Hepatocyte (in vitro differentiated cells): ENCODE data around the gene ACVR1. TPM values are rescaled to one million over a fixed set of nuclear protein-coding genes. Genes with fewer than 3 reads are reported as not detected.

ENCODE experiments used
- DNase-seq: peaks from one replicate; pipeline ENCODE4 v3.0.0-alpha.2; 2016; ENCODE audit warnings: low spot score
- H2AFZ ChIP-seq: fragments of 200-600 bp; sonication (generic); 2 replicates; pipeline ENCODE4 v1.6.0; 2016; ENCODE audit warnings: antibody characterized with exemption, mild to moderate bottlenecking
- H3K27ac ChIP-seq: fragments of 200-600 bp; sonication (generic); 2 replicates; pipeline ENCODE4 v1.5.1; 2016; ENCODE audit warnings: mild to moderate bottlenecking
- H3K27me3 ChIP-seq: fragments of 200-600 bp; sonication (generic); 2 replicates; pipeline ENCODE4 v1.6.1; 2016
- H3K36me3 ChIP-seq: fragments of 200-600 bp; sonication (generic); replicated peaks from 2 replicates; pipeline ENCODE4 v1.5.1; 2016; ENCODE audit warnings: low read depth; ENCODE audit not compliant: insufficient read depth
- H3K4me1 ChIP-seq: fragments of 200-600 bp; sonication (generic); 2 replicates; pipeline ENCODE4 v1.5.1; 2016; ENCODE audit warnings: mild to moderate bottlenecking, moderate library complexity; ENCODE audit not compliant: insufficient read depth
- H3K4me2 ChIP-seq: fragments of 200-600 bp; sonication (generic); 2 replicates; pipeline ENCODE4 v1.6.0; 2016
- H3K4me3 ChIP-seq: fragments of 200-600 bp; sonication (generic); 2 replicates; pipeline ENCODE4 v1.5.1; 2016; ENCODE audit warnings: mild to moderate bottlenecking
- H3K79me2 ChIP-seq: fragments of 200-600 bp; sonication (generic); 2 replicates; pipeline ENCODE4 v1.6.0; 2017; ENCODE audit warnings: mild to moderate bottlenecking
- H3K9me2 ChIP-seq: fragments of 200-600 bp; sonication (generic); replicated peaks from 2 replicates; pipeline ENCODE4 v1.6.0; 2017; ENCODE audit warnings: mild to moderate bottlenecking; ENCODE audit not compliant: insufficient read depth
- H3K9me3 ChIP-seq: fragments of 200-600 bp; sonication (generic); 2 replicates; pipeline ENCODE4 v1.5.1; 2016; ENCODE audit warnings: low read depth, mild to moderate bottlenecking
- H4K20me1 ChIP-seq: fragments of 200-600 bp; sonication (generic); 2 replicates; pipeline ENCODE4 v1.6.0; 2016; ENCODE audit warnings: mild to moderate bottlenecking; ENCODE audit not compliant: insufficient read depth, poor library complexity, severe bottlenecking
- CTCF ChIP-seq: fragments of 200-600 bp; sonication (generic); IDR thresholded peaks from 2 replicates; pipeline ENCODE4 v1.5.1; 2016; ENCODE audit warnings: antibody characterized with exemption, mild to moderate bottlenecking; ENCODE audit not compliant: poor library complexity
- EZH2 ChIP-seq: fragments of 200-600 bp; sonication (generic); IDR thresholded peaks from 2 replicates; pipeline ENCODE4 v1.6.1; 2016; ENCODE audit warnings: antibody characterized with exemption, mild to moderate bottlenecking, borderline replicate concordance
- EZH2phosphoT487 ChIP-seq: fragments of 200-600 bp; sonication (generic); IDR thresholded peaks from one replicate; pipeline ENCODE4 v1.6.1; 2018; ENCODE audit warnings: antibody characterized with exemption, mild to moderate bottlenecking, low read depth, moderate library complexity; ENCODE audit not compliant: unreplicated experiment, severe bottlenecking
- WGBS: methylation state at CpG from one replicate; pipeline ENCODE4 v1.1.6; 2016; ENCODE audit warnings: low lambda C conversion rate; ENCODE audit errors: missing lambda C conversion rate; 5-methylcytosine and 5-hydroxymethylcytosine counted together
- polyA plus RNA-seq: library from polyadenylated mRNA; unstranded; fragments of >200 nt; fragmentation: Nextera tagmentation; extraction: Ambion mirVana; gene quantifications from 2 replicates; pipeline ENCODE4 v1.2.1, GENCODE V29; 2016
- total RNA-seq: library from RNA; depleted of rRNA; stranded (reverse); fragments of >200 nt; gene quantifications from 2 replicates; pipeline ENCODE4 v1.2.3, GENCODE V29; 2014

ACVR1 gene
- total and polyA plus RNA-seq, 2 experiments from 2014 or later: 19.6 to 20.1 TPM

- no peaks in the 10 kb centered on the region for H4K20me1 ChIP-seq
- WGBS: 76% methylated on average over 4 of the region's 4 CpGs
- no peak overlapping the region for H3K4me2 ChIP-seq
Observed at GRCh38 chr2:157903151-157903550, 27.0 kb upstream of the ACVR1 start.

GRCh38 chr2:157902692-157903091 is 26.6 kb upstream of the ACVR1 start:
- Histone ChIP-seq H3K9me2 (no peaks in the 10 kb centered on the region), H3K79me2 (no peaks in the 10 kb centered on the region), H2AFZ (no peak overlapping the region), H3K27me3 (no peaks in the 10 kb centered on the region), H3K4me2 (no peak overlapping the region), H3K27ac (no peak overlapping the region), H3K4me3 (no peak overlapping the region), H4K20me1 (no peaks in the 10 kb centered on the region), H3K9me3 (no peaks in the 10 kb centered on the region), H3K4me1 (no peaks in the 10 kb centered on the region), H3K36me3 (no peaks in the 10 kb centered on the region)
- no peak for DNase-seq
- TF ChIP-seq EZH2phosphoT487 (no peak), EZH2 (no peak), CTCF (no peak)
- WGBS: 100% methylated on average over 1 of the region's 1 CpG

More at GRCh38 chr2:157903151-157903550, 27.0 kb upstream of the ACVR1 start:
- H3K36me3 ChIP-seq: no peaks in the 10 kb centered on the region
- no peak overlapping the region for H3K27ac ChIP-seq
- no peaks in the 10 kb centered on the region for H3K9me2 ChIP-seq
- H3K4me1 ChIP-seq: no peaks in the 10 kb centered on the region
- H2AFZ ChIP-seq: no peak overlapping the region
- no peak for DNase-seq
- no peaks in the 10 kb centered on the region for H3K27me3 ChIP-seq
- H3K79me2 ChIP-seq: no peaks in the 10 kb centered on the region
- no peak overlapping the region for H3K4me3 ChIP-seq
- TF ChIP-seq EZH2phosphoT487 (no peak), EZH2 (no peak), CTCF (no peak)
- no peaks in the 10 kb centered on the region for H3K9me3 ChIP-seq

GRCh38 chr2:157901325-157901724 is 25.2 kb upstream of the ACVR1 start:
- Histone ChIP-seq H3K9me3 (no peaks in the 10 kb centered on the region), H3K36me3 (no peaks in the 10 kb centered on the region), H3K27me3 (no peaks in the 10 kb centered on the region), H2AFZ (no peak overlapping the region), H3K4me3 (no peak overlapping the region), H3K4me2 (no peak overlapping the region), H3K27ac (no peak overlapping the region), H3K4me1 (no peaks in the 10 kb centered on the region), H3K79me2 (no peaks in the 10 kb centered on the region), H3K9me2 (no peaks in the 10 kb centered on the region), H4K20me1 (no peaks in the 10 kb centered on the region)
- DNase-seq: no peak
- WGBS: 61% methylated on average over 3 of the region's 3 CpGs
- TF ChIP-seq EZH2: no peak
- no peak for TF ChIP-seq EZH2phosphoT487
- TF ChIP-seq CTCF: peak; percentile 18

GRCh38 chr2:157900684-157901083 is 24.6 kb upstream of the ACVR1 start:
- no peak overlapping the region for H2AFZ ChIP-seq
- H3K9me2 ChIP-seq: no peaks in the 10 kb centered on the region
- H3K4me2 ChIP-seq: no peak overlapping the region
- no peaks in the 10 kb centered on the region for H3K36me3 ChIP-seq
- no peaks in the 10 kb centered on the region for H3K27me3 ChIP-seq
- no peak overlapping the region for H3K4me3 ChIP-seq
- no peaks in the 10 kb centered on the region for H3K9me3 ChIP-seq
- 71% methylated on average over 2 of the region's 2 CpGs for WGBS
- TF ChIP-seq EZH2phosphoT487 (no peak), CTCF (no peak), EZH2 (no peak)
- H3K4me1 ChIP-seq: no peaks in the 10 kb centered on the region
- no peak overlapping the region for H3K27ac ChIP-seq
- H4K20me1 ChIP-seq: no peaks in the 10 kb centered on the region
- H3K79me2 ChIP-seq: no peaks in the 10 kb centered on the region
- DNase-seq: no peak
